ENCODE results near the gene L3MBTL2. TPM values are rescaled to one million over a fixed set of nuclear protein-coding genes. Genes with fewer than 3 reads are reported as not detected.

Gene L3MBTL2
- polyA plus RNA-seq, 3 donors = 13.6 to 15.2 (median 14.0) TPM

DNA sequence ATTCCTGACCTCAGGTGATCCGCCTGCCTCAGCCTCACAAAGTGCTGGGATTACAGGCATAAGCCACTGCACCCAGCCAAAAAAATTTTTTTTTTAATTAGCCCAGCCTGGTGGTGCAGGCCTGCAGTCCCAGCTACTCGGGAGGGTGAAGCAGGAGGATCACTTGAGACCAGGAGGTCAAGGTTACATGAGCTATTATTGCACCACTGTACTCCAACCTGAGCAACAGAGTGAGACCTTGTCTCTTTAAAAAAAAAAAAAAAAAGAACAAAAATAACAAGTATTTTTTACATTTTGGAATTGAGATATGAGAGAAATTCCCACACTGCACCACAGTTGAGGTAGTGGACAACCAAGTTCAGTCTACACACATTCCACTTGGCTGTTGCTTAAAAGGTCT is 13.6 kb upstream of the L3MBTL2 start:
- Histone ChIP-seq H4K20me1 (ENCODE audit: insufficient read depth, low read length) (no peaks in the 10 kb centered on the region), H3K4me1 (ENCODE audit: control insufficient read depth in 1 of 2, insufficient read depth in 2 of 2, low read length in 2 of 2) (no peaks in the 10 kb centered on the region), H3K27ac (ENCODE audit: low read depth in 1 of 2, low read length in 2 of 2) (no peak overlapping the region), H3K4me2 (replicated peaks; ENCODE audit: extremely low read depth, low read length, poor library complexity, severe bottlenecking) (no peak overlapping the region), H3K79me2 (ENCODE audit: insufficient read depth, low read length) (no peaks in the 10 kb centered on the region), H3K27me3 (ENCODE audit: control insufficient read depth in 2 of 2, insufficient read depth in 2 of 2, low read length in 2 of 2) (peaks cover 0 to 2% of the 10 kb centered on the region in 2 donors), H3K9ac (ENCODE audit: insufficient read depth, low read length, poor library complexity, severe bottlenecking) (no peak overlapping the region), H3K36me3 (replicated peaks in 1 of 2; ENCODE audit: control insufficient read depth in 1 of 2, insufficient read depth in 2 of 2, low read length in 2 of 2) (no peaks in the 10 kb centered on the region), H3K4me3 (replicated peaks in 1 of 3; ENCODE audit: low read depth in 2 of 3, low read length in 3 of 3) (no peak overlapping the region), H2AFZ (ENCODE audit: insufficient read depth, low read depth, low read length, poor library complexity, severe bottlenecking) (no peak overlapping the region), H3K9me3 (replicated peaks in 1 of 2; ENCODE audit: control insufficient read depth in 1 of 2, insufficient read depth in 1 of 2, low read length in 2 of 2) (no peaks in the 10 kb centered on the region)
- Mint-ChIP-seq H3K9me3 (peaks cover 0 to 3% (median 0%) of the 10 kb centered on the region in 7 donors), H3K27ac (no peak overlapping the region), H3K36me3 (no peaks in the 10 kb centered on the region), H3K4me1 (no peaks in the 10 kb centered on the region), H3K27me3 (ENCODE audit: low read depth in 3 of 3) (peaks cover 3 to 8% (median 3%) of the 10 kb centered on the region in 3 donors), H3K4me3 (no peak overlapping the region)
- DNase-seq = no peak
- intact Hi-C loops (cut with micrococcal nuclease) = no loop called here
- WGBS (ENCODE audit: insufficient coverage) = 83% methylated on average over 1 of the region's 2 CpGs
- TF ChIP-seq, protein P1, sequence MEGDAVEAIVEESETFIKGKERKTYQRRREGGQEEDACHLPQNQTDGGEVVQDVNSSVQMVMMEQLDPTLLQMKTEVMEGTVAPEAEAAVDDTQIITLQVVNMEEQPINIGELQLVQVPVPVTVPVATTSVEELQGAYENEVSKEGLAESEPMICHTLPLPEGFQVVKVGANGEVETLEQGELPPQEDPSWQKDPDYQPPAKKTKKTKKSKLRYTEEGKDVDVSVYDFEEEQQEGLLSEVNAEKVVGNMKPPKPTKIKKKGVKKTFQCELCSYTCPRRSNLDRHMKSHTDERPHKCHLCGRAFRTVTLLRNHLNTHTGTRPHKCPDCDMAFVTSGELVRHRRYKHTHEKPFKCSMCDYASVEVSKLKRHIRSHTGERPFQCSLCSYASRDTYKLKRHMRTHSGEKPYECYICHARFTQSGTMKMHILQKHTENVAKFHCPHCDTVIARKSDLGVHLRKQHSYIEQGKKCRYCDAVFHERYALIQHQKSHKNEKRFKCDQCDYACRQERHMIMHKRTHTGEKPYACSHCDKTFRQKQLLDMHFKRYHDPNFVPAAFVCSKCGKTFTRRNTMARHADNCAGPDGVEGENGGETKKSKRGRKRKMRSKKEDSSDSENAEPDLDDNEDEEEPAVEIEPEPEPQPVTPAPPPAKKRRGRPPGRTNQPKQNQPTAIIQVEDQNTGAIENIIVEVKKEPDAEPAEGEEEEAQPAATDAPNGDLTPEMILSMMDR (IDR thresholded peaks at IDR 0.05) = no peak

DNA sequence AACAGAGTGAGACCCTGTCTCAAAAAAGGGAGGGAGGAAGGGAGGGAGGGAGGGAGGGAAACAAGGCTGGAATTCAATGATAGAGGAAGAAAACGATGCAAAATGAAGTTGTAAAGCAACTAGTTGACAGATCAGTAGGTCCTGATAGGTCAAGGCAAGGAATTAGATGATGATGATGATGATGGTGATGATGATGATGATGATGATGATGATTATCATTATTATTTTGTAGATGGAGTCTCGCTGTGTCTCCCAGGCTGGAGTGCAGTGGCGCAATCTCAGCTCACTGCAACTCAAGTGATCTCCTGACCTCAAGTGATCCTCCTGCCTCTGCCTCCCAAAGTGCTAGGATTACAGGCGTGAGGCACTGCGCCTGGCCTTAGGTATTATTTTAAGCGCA is 11.3 kb upstream of the L3MBTL2 start:
- Mint-ChIP-seq H3K4me3 (no peak overlapping the region), H3K27ac (peak overlapping the region in 2 of 7 donors; percentile 27 to 75), H3K27me3 (ENCODE audit: low read depth in 3 of 3) (peaks cover 6 to 14% (median 14%) of the 10 kb centered on the region in 3 donors), H3K36me3 (no peaks in the 10 kb centered on the region), H3K4me1 (peaks cover 14% of the 10 kb centered on the region), H3K9me3 (no peaks in the 10 kb centered on the region)
- H3K9ac ChIP-seq (ENCODE audit: insufficient read depth, low read length, poor library complexity, severe bottlenecking) = no peak overlapping the region
- TF ChIP-seq, protein P1 (IDR thresholded peaks at IDR 0.05) = no peak
- H3K27ac ChIP-seq (ENCODE audit: low read depth in 1 of 2, low read length in 2 of 2) = no peak overlapping the region
- no peak overlapping the region for H2AFZ ChIP-seq (ENCODE audit: insufficient read depth, low read depth, low read length, poor library complexity, severe bottlenecking)
- H3K9me3 ChIP-seq (replicated peaks in 1 of 2; ENCODE audit: control insufficient read depth in 1 of 2, insufficient read depth in 1 of 2, low read length in 2 of 2) = no peaks in the 10 kb centered on the region
- H3K4me2 ChIP-seq (replicated peaks; ENCODE audit: extremely low read depth, low read length, poor library complexity, severe bottlenecking) = no peak overlapping the region
- H3K27me3 ChIP-seq (ENCODE audit: control insufficient read depth in 2 of 2, insufficient read depth in 2 of 2, low read length in 2 of 2) = peaks cover 0 to 13% of the 10 kb centered on the region in 2 donors
- intact Hi-C loops (cut with micrococcal nuclease) = no loop called here
- no peak for DNase-seq
- H4K20me1 ChIP-seq (ENCODE audit: insufficient read depth, low read length) = no peaks in the 10 kb centered on the region
- WGBS (ENCODE audit: insufficient coverage) = 90% methylated on average over 3 of the region's 6 CpGs
- H3K79me2 ChIP-seq (ENCODE audit: insufficient read depth, low read length) = no peaks in the 10 kb centered on the region
- H3K4me3 ChIP-seq (replicated peaks in 1 of 3; ENCODE audit: low read depth in 2 of 3, low read length in 3 of 3) = no peak overlapping the region
- H3K4me1 ChIP-seq (ENCODE audit: control insufficient read depth in 1 of 2, insufficient read depth in 2 of 2, low read length in 2 of 2) = peaks cover 18% of the 10 kb centered on the region in 2 donors
- H3K36me3 ChIP-seq (replicated peaks in 1 of 2; ENCODE audit: control insufficient read depth in 1 of 2, insufficient read depth in 2 of 2, low read length in 2 of 2) = no peaks in the 10 kb centered on the region

All from CD14-positive monocyte (primary cell).